BLaER1 (cell line): ENCODE data around the gene BICRA.

ENCODE experiments used
- H3K27ac ChIP-seq: shearing (Covaris generic); formaldehyde crosslinking; 2 replicates; pipeline ENCODE4 v1.8.1; 2022
- H3K27me3 ChIP-seq: shearing (Covaris generic); formaldehyde crosslinking; 2 replicates; pipeline ENCODE4 v1.8.1; 2022
- H3K36me3 ChIP-seq: shearing (Covaris generic); formaldehyde crosslinking; 2 replicates; pipeline ENCODE4 v1.8.1; 2022
- H3K4me1 ChIP-seq: shearing (Covaris generic); formaldehyde crosslinking; 2 replicates; pipeline ENCODE4 v1.8.1; 2022
- H3K4me2 ChIP-seq: shearing (Covaris generic); formaldehyde crosslinking; 2 replicates; pipeline ENCODE4 v1.8.1; 2022
- H3K4me3 ChIP-seq: shearing (Covaris generic); formaldehyde crosslinking; 2 replicates; pipeline ENCODE4 v1.8.1; 2022
- H3K9ac ChIP-seq: shearing (Covaris generic); formaldehyde crosslinking; 2 replicates; pipeline ENCODE4 v1.8.1; 2022
- H3K9me3 ChIP-seq: shearing (Covaris generic); formaldehyde crosslinking; 2 replicates; pipeline ENCODE4 v1.8.1; 2022
- H4K20me1 ChIP-seq: shearing (Covaris generic); formaldehyde crosslinking; 2 replicates; pipeline ENCODE4 v1.8.1; 2022
- Cebpa-rat ChIP-seq: shearing (Covaris generic); IDR thresholded peaks from 2 replicates; pipeline ENCODE4 v1.8.1; 2022

Gene BICRA

DNA sequence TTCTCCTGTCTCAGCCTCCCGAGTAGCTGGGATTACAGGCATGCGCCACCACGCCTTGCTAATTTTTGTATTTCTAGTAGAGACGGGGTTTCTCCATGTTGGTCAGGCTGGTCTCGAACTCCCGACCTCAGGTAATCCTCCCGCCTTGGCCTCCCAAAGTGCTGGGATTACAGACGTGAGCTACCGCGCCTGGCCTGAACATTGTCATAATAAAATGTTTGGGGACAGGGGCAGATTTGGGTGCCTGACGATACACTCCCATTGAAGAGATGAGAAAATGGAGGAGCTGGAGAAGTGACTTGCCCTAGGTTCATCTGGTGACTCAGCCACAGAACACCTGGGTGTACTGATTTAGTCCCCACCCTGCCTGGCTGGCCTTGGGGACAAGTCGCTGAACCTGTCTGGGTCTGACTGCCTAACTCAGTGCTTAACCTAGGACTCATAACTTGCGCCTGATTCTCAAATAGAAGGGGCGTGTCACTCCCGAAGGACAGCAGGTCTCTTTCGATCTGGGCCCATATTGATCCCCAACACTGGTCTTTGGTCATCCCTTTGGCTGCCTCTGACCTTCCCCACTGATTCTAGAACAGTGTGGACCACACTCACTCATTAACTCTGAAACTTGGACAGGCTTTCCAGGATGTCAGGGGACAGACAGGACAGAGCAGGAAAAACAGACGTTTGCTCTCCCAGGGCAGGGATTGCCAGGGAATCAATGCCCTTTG lies 7.6 kb upstream of the BICRA start:
- Histone ChIP-seq H3K4me1 (peaks cover 15% of the 10 kb centered on the region), H3K4me2 (peak overlapping the region; percentile 90), H3K4me3 (peak overlapping the region; percentile 72), H3K36me3 (no peaks in the 10 kb centered on the region), H3K27ac (no peak overlapping the region), H4K20me1 (no peaks in the 10 kb centered on the region), H3K27me3 (0 out of 2 replicates have a peak, but pooled peaks cover 9% of the 10 kb centered on the region), H3K9me3 (no peaks in the 10 kb centered on the region), H3K9ac (peak overlapping the region; percentile 86; the same call in 1 of the 2 replicates)
- TF ChIP-seq Cebpa-rat: no peak

DNA sequence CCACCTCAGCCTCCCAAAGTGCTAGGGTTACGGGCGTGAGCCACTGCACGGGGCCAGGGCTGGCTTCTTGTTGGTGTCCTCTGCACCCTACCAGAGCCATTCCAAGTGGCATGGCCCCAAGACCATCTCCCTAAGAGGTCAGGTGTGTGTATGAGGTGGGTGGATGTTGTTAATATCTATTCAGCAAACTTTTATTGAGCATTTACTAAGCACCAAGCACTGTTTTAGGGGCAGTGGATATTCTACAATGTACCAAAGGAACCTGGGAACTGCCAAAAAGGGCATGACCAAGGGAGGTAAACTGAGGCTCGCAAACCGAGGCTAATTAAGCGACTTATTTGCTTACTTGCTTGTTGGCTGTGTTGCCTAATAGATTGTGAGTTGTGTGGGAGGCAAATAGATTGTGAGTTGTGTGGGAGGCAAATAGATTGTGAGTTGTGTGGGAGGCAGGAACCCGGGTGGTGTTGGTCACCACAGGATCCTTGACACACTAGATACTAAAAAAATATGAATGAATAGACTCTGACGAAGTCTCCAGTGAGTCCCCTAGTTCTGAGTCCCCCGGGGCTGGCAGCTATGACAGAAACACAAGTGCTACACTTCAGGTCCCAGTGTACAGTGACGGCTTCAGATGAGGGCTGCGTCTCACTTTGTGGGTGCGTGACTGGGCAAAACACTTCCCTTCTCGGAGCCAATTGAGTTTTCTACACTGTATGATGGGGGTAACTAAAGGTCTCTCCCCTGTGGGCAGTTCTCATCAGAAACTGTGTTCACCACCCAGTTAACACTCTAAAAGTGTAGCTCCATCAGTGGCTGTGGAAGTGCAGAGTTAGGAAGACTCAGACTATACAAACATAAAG lies 5.0 kb upstream of the BICRA start:
- Histone ChIP-seq H3K4me3 (no peak overlapping the region), H3K9me3 (no peaks in the 10 kb centered on the region), H3K4me2 (no peak overlapping the region), H4K20me1 (no peaks in the 10 kb centered on the region), H3K36me3 (no peaks in the 10 kb centered on the region), H3K9ac (no peak overlapping the region), H3K27me3 (0 out of 2 replicates have a peak, but pooled peaks cover 2% of the 10 kb centered on the region), H3K4me1 (peaks cover 27% of the 10 kb centered on the region), H3K27ac (no peak overlapping the region)
- no peak for TF ChIP-seq Cebpa-rat

DNA sequence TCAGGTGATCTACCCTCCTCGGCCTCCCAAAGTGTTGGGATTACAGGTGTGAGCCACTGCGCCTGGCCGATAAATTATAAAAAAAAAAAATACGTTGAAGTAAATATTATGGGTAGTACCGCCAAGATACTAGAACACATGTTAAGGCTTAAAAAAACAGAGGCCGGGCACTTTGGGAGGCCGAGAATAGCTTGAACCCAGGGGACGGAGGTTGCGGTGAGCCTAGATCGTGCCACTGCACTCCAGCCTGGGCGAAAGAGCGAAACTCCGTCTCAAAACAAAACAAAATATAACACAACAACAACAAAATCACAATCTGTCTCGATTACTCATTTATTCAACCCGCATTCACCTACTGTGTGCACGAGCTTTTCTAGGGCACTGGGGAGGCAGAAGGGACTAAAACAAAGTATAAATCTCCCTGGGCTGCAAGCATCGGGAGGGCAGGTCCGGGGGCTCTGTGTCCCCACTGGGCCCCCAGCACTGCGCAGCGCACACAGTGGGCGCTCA lies 1.3 kb upstream of the BICRA start:
- Histone ChIP-seq H3K4me1 (peaks cover 35% of the 10 kb centered on the region), H3K27ac (peak overlapping the region; percentile 99), H3K4me2 (peak overlapping the region; percentile 87), H3K9me3 (no peaks in the 10 kb centered on the region), H3K36me3 (no peaks in the 10 kb centered on the region), H3K4me3 (peak overlapping the region; percentile 100), H3K9ac (peak overlapping the region; percentile 98), H4K20me1 (peaks cover 29% of the 10 kb centered on the region), H3K27me3 (no peaks in the 10 kb centered on the region)
- no peak for TF ChIP-seq Cebpa-rat

DNA sequence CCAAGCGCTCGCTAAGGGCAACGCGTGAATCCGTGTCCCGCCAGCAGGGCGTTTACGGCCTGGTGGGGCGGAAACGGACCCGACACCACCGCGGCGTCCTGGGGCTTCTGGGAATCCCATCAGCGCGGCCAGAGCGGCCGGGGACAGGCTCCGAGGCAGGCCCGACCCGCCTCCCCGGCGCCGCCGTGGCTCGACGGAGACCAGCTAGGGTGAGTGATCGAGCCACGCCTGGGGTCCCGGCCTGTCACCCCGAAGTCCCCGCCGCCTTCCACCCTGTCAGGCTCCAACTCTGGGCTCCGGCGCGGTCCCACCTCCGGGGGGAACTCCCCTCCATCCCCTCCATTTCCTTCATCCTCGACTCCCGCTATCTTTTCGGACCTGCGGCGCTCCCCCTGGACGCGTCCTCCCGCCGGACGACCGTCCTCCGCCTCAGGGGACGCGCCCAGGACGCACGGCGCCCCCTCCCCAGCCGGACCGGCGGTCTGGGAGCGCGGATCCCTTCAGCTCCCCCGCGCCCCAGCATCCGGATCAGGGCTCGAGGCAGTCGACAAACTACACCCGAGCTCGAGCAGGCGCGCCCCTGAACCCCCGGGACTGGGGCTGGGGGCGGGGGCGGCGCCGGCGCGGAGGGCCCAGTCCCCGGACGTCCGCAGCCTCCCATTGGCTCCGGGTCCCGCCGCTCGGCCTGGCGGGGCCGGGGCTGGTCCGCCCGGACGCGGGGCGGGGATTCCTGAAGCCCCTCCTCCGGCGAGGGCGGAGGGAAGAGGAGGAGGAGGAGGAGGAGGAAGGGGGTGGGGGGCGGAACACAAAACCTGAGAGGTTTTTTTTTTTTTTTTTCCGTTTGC lies 638 bp upstream of the BICRA start:
- no peaks in the 10 kb centered on the region for H3K36me3 ChIP-seq
- H3K27ac ChIP-seq: peak overlapping the region; percentile 99
- H3K27me3 ChIP-seq: no peaks in the 10 kb centered on the region
- H3K4me1 ChIP-seq: peaks cover 41% of the 10 kb centered on the region
- peak overlapping the region; percentile 98 for H3K9ac ChIP-seq
- peak overlapping the region; percentile 100 for H3K4me3 ChIP-seq
- H3K9me3 ChIP-seq: no peaks in the 10 kb centered on the region
- peaks cover 36% of the 10 kb centered on the region for H4K20me1 ChIP-seq
- no peak for TF ChIP-seq Cebpa-rat
- peak overlapping the region; percentile 87 for H3K4me2 ChIP-seq

- H4K20me1 ChIP-seq: peaks cover 55% of the 10 kb centered on the region
- peak overlapping the region; percentile 99 for H3K27ac ChIP-seq
- H3K36me3 ChIP-seq: peaks cover 9% of the 10 kb centered on the region
- H3K9me3 ChIP-seq: no peaks in the 10 kb centered on the region
- H3K27me3 ChIP-seq: no peaks in the 10 kb centered on the region
- H3K4me3 ChIP-seq: peak overlapping the region; percentile 100
- H3K9ac ChIP-seq: peak overlapping the region; percentile 98
- peak overlapping the region; percentile 83 for H3K4me2 ChIP-seq
- TF ChIP-seq Cebpa-rat: no peak
- peaks cover 53% of the 10 kb centered on the region for H3K4me1 ChIP-seq
Observed at GRCh38 chr19:47609906-47610894, 1.3 kb downstream of the BICRA start.

GRCh38 chr19:47610902-47611301 lies 2.0 kb downstream of the BICRA start:
- Histone ChIP-seq H3K4me2 (peak overlapping the region; percentile 83), H3K4me3 (peak overlapping the region; percentile 100; the same call in 1 of the 2 replicates), H3K9ac (no peak overlapping the region; the same call in 1 of the 2 replicates), H3K4me1 (peaks cover 60% of the 10 kb centered on the region), H3K36me3 (peaks cover 12% of the 10 kb centered on the region), H4K20me1 (peaks cover 62% of the 10 kb centered on the region), H3K27ac (no peak overlapping the region), H3K9me3 (no peaks in the 10 kb centered on the region), H3K27me3 (no peaks in the 10 kb centered on the region)
- no peak for TF ChIP-seq Cebpa-rat

- Histone ChIP-seq H3K27me3 (no peaks in the 10 kb centered on the region), H3K4me2 (peak overlapping the region; percentile 71), H3K36me3 (peaks cover 17% of the 10 kb centered on the region), H3K4me1 (peaks cover 57% of the 10 kb centered on the region), H4K20me1 (peaks cover 87% of the 10 kb centered on the region), H3K4me3 (no peak overlapping the region), H3K9ac (peak overlapping the region; percentile 45; the same call in 1 of the 2 replicates), H3K9me3 (no peaks in the 10 kb centered on the region), H3K27ac (peak overlapping the region; percentile 38; the same call in 1 of the 2 replicates)
- TF ChIP-seq Cebpa-rat: no peak
Observed at GRCh38 chr19:47613165-47614020, 4.5 kb downstream of the BICRA start.

DNA sequence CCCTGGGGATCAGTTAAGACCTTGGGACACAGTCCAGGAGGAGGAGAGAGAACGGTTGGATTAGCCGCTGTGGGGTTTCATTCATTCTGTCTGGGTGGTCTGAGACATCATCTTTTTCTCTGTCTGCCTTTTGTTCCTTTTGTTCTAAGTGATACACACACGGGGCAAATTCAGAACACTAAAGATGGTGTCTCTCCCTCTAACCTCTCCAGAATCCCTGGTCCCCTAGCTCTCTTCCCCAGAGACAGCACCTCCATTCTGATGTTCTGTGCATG lies 5.0 kb downstream of the BICRA start:
- peaks cover 57% of the 10 kb centered on the region for H3K4me1 ChIP-seq
- H3K4me2 ChIP-seq: peak overlapping the region; percentile 71
- H4K20me1 ChIP-seq: peaks cover 92% of the 10 kb centered on the region
- 0 out of 2 replicates have a peak overlapping the region, but pooled peaks have one; percentile 45 for H3K9ac ChIP-seq
- no peaks in the 10 kb centered on the region for H3K27me3 ChIP-seq
- H3K36me3 ChIP-seq: peaks cover 22% of the 10 kb centered on the region
- H3K9me3 ChIP-seq: no peaks in the 10 kb centered on the region
- no peak overlapping the region; the same call in 1 of the 2 replicates for H3K27ac ChIP-seq
- no peak overlapping the region for H3K4me3 ChIP-seq
- TF ChIP-seq Cebpa-rat: no peak
